Neural cell (in vitro differentiated cells): ENCODE results near the gene SLFN11. TPM values are rescaled to one million over a fixed set of nuclear protein-coding genes. Genes with fewer than 3 reads are reported as not detected.

Source experiments
- H2AFZ ChIP-seq: fragments of 200-600, 300-800 bp; sonication (generic), shearing (Covaris generic); 2 replicates; pipeline ENCODE4 v1.6.0; 2014; ENCODE audit warnings: low read depth, mild to moderate bottlenecking, antibody characterized with exemption, low read length, moderate library complexity
- H3F3A ChIP-seq: fragments of 200-600 bp; shearing (Covaris generic); 2 replicates; pipeline ENCODE4 v1.6.1; 2016; ENCODE audit warnings: mild to moderate bottlenecking, moderate library complexity, mixed read lengths, antibody characterized with exemption, low read length; ENCODE audit not compliant: insufficient read depth, poor library complexity, severe bottlenecking
- H3K27ac ChIP-seq: fragments of 200-600, 300-800 bp; sonication (generic), shearing (Covaris generic); 2 replicates; pipeline ENCODE4 v1.5.1; 2014; ENCODE audit warnings: mild to moderate bottlenecking, low read length, moderate library complexity
- H3K27me3 ChIP-seq: fragments of 300-800, 200-600 bp; sonication (generic), shearing (Covaris generic); 2 replicates; pipeline ENCODE4 v1.6.0; 2014; ENCODE audit warnings: mild to moderate bottlenecking, low read depth, low read length, moderate library complexity; ENCODE audit not compliant: insufficient read depth
- H3K36me3 ChIP-seq: fragments of 300-800, 200-600 bp; sonication (generic), shearing (Covaris generic); 2 replicates; pipeline ENCODE4 v1.5.1; 2014; ENCODE audit warnings: mild to moderate bottlenecking, antibody characterized with exemption, low read length, moderate library complexity; ENCODE audit not compliant: insufficient read depth
- H3K4me2 ChIP-seq: fragments of 300-800, 200-600 bp; sonication (generic), shearing (Covaris generic); 2 replicates; pipeline ENCODE4 v1.6.0; 2014; ENCODE audit warnings: mild to moderate bottlenecking, low read length
- H3K4me3 ChIP-seq: fragments of 300-800, 200-600 bp; sonication (generic), shearing (Covaris generic); 2 replicates; pipeline ENCODE4 v1.5.1; 2014; ENCODE audit warnings: mild to moderate bottlenecking, low read length, moderate library complexity
- H3K79me2 ChIP-seq: fragments of 200-600 bp; shearing (Covaris generic); replicated peaks from 2 replicates; pipeline ENCODE4 v1.6.0; 2014; ENCODE audit warnings: mild to moderate bottlenecking, low read length, moderate library complexity; ENCODE audit not compliant: insufficient read depth
- H3K9ac ChIP-seq: fragments of 300-800, 200-600 bp; sonication (generic), shearing (Covaris generic); 2 replicates; pipeline ENCODE4 v1.6.1; 2016; ENCODE audit warnings: mild to moderate bottlenecking, low read length, mixed read lengths
- H3K9me2 ChIP-seq: fragments of 200-600 bp; shearing (Covaris generic); 2 replicates; pipeline ENCODE4 v1.6.1; 2016; ENCODE audit warnings: mild to moderate bottlenecking, low read length, mixed read lengths; ENCODE audit not compliant: insufficient read depth
- H3K9me3 ChIP-seq: fragments of 200-600, 300-800 bp; sonication (generic), shearing (Covaris generic); 2 replicates; pipeline ENCODE4 v1.6.1; 2016; ENCODE audit warnings: mild to moderate bottlenecking, mixed run types, low read length, moderate library complexity, mixed read lengths
- H4K20me1 ChIP-seq: fragments of 200-600 bp; shearing (Covaris generic); 2 replicates; pipeline ENCODE4 v1.6.1; 2016; ENCODE audit warnings: mild to moderate bottlenecking, mixed run types; ENCODE audit not compliant: insufficient read depth
- EP300 ChIP-seq: fragments of 450-650 bp; conservative IDR thresholded peaks from 2 replicates; pipeline ENCODE4 v1.6.1; 2014; ENCODE audit warnings: antibody characterized with exemption, mild to moderate bottlenecking, moderate library complexity; ENCODE audit not compliant: poor library complexity, severe bottlenecking
- EZH2 ChIP-seq: fragments of 200-600, 300-800 bp; shearing (Covaris generic), sonication (generic); IDR thresholded peaks from 2 replicates; pipeline ENCODE4 v1.6.1; 2014; ENCODE audit warnings: antibody characterized with exemption, low read length, borderline replicate concordance, mild to moderate bottlenecking; ENCODE audit not compliant: insufficient read depth, poor library complexity, severe bottlenecking
- MXI1 ChIP-seq: fragments of 450-650 bp; conservative IDR thresholded peaks from 2 replicates; pipeline ENCODE4 v1.6.1; 2014; ENCODE audit warnings: antibody characterized with exemption, mild to moderate bottlenecking; ENCODE audit not compliant: poor library complexity, severe bottlenecking
- POLR2AphosphoS5 ChIP-seq: IDR thresholded peaks from 2 replicates; pipeline ENCODE4 v1.6.1; 2012
- RAD21 ChIP-seq: fragments of 450-650 bp; conservative IDR thresholded peaks from 2 replicates; pipeline ENCODE4 v1.6.1; 2014; ENCODE audit warnings: antibody characterized with exemption, mild to moderate bottlenecking, moderate library complexity
- SMC3 ChIP-seq: fragments of 450-650 bp; conservative IDR thresholded peaks from 2 replicates; pipeline ENCODE4 v1.6.1; 2014; ENCODE audit warnings: antibody characterized with exemption, mild to moderate bottlenecking, moderate library complexity; ENCODE audit not compliant: poor library complexity
- TAF1 ChIP-seq: IDR thresholded peaks from 2 replicates; pipeline ENCODE4 v1.6.1; 2012; ENCODE audit warnings: low read depth
- polyA plus RNA-seq: library from polyadenylated mRNA; depleted of rRNA; stranded (reverse); fragments of >200 nt; gene quantifications from 2 replicates; pipeline ENCODE4 v1.2.3, GENCODE V29; 2014
- TF ChIP-seq, protein P1 (sequence below): fragments of 450-650 bp; IDR thresholded peaks from 2 replicates; pipeline ENCODE4 v1.5.1; 2014; ENCODE audit warnings: antibody characterized with exemption, mild to moderate bottlenecking, moderate library complexity; ENCODE audit not compliant: poor library complexity, severe bottlenecking
- TF ChIP-seq, protein P2 (sequence below): IDR thresholded peaks from 2 replicates; pipeline ENCODE4 v1.6.1; 2012; ENCODE audit warnings: borderline replicate concordance

Gene SLFN11
- polyA plus RNA-seq, 1 donor from 2014 or later = not detected

DNA sequence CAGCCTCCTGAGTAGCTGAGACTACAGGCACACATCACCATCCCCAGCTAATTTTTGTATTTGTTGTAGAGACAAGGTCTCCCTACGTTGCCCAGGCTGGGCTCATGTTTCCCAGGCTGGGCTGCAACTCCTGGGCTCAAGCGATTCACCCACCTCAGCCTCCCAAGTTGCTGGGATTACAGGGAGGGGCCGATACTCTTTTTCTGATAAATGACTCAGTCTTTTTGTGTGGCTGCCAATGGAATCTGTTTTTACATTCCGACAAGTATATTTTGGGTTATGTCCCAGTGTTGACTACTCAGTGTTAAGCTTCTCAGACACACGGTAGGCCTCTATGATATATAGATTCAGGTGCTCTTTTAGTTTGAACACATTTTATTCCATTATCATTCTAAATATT lies 58.1 kb downstream of the SLFN11 start:
- Histone ChIP-seq H3F3A (no peaks in the 10 kb centered on the region), H3K4me2 (no peak overlapping the region), H3K9ac (no peak overlapping the region), H3K27ac (no peak overlapping the region), H3K9me3 (no peaks in the 10 kb centered on the region), H3K4me3 (no peak overlapping the region), H2AFZ (no peak overlapping the region), H3K9me2 (no peaks in the 10 kb centered on the region), H4K20me1 (no peaks in the 10 kb centered on the region), H3K27me3 (peaks cover 13% of the 10 kb centered on the region), H3K36me3 (no peaks in the 10 kb centered on the region), H3K79me2 (no peaks in the 10 kb centered on the region)
- no peak for TF ChIP-seq EP300
- TF ChIP-seq TAF1 = no peak
- no peak for TF ChIP-seq SMC3
- no peak for TF ChIP-seq MXI1
- TF ChIP-seq, protein P1, sequence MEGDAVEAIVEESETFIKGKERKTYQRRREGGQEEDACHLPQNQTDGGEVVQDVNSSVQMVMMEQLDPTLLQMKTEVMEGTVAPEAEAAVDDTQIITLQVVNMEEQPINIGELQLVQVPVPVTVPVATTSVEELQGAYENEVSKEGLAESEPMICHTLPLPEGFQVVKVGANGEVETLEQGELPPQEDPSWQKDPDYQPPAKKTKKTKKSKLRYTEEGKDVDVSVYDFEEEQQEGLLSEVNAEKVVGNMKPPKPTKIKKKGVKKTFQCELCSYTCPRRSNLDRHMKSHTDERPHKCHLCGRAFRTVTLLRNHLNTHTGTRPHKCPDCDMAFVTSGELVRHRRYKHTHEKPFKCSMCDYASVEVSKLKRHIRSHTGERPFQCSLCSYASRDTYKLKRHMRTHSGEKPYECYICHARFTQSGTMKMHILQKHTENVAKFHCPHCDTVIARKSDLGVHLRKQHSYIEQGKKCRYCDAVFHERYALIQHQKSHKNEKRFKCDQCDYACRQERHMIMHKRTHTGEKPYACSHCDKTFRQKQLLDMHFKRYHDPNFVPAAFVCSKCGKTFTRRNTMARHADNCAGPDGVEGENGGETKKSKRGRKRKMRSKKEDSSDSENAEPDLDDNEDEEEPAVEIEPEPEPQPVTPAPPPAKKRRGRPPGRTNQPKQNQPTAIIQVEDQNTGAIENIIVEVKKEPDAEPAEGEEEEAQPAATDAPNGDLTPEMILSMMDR = no peak
- no peak for TF ChIP-seq RAD21
- TF ChIP-seq, protein P2, sequence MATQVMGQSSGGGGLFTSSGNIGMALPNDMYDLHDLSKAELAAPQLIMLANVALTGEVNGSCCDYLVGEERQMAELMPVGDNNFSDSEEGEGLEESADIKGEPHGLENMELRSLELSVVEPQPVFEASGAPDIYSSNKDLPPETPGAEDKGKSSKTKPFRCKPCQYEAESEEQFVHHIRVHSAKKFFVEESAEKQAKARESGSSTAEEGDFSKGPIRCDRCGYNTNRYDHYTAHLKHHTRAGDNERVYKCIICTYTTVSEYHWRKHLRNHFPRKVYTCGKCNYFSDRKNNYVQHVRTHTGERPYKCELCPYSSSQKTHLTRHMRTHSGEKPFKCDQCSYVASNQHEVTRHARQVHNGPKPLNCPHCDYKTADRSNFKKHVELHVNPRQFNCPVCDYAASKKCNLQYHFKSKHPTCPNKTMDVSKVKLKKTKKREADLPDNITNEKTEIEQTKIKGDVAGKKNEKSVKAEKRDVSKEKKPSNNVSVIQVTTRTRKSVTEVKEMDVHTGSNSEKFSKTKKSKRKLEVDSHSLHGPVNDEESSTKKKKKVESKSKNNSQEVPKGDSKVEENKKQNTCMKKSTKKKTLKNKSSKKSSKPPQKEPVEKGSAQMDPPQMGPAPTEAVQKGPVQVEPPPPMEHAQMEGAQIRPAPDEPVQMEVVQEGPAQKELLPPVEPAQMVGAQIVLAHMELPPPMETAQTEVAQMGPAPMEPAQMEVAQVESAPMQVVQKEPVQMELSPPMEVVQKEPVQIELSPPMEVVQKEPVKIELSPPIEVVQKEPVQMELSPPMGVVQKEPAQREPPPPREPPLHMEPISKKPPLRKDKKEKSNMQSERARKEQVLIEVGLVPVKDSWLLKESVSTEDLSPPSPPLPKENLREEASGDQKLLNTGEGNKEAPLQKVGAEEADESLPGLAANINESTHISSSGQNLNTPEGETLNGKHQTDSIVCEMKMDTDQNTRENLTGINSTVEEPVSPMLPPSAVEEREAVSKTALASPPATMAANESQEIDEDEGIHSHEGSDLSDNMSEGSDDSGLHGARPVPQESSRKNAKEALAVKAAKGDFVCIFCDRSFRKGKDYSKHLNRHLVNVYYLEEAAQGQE = no peak
- no peak for TF ChIP-seq EZH2
- no peak for TF ChIP-seq POLR2AphosphoS5

DNA sequence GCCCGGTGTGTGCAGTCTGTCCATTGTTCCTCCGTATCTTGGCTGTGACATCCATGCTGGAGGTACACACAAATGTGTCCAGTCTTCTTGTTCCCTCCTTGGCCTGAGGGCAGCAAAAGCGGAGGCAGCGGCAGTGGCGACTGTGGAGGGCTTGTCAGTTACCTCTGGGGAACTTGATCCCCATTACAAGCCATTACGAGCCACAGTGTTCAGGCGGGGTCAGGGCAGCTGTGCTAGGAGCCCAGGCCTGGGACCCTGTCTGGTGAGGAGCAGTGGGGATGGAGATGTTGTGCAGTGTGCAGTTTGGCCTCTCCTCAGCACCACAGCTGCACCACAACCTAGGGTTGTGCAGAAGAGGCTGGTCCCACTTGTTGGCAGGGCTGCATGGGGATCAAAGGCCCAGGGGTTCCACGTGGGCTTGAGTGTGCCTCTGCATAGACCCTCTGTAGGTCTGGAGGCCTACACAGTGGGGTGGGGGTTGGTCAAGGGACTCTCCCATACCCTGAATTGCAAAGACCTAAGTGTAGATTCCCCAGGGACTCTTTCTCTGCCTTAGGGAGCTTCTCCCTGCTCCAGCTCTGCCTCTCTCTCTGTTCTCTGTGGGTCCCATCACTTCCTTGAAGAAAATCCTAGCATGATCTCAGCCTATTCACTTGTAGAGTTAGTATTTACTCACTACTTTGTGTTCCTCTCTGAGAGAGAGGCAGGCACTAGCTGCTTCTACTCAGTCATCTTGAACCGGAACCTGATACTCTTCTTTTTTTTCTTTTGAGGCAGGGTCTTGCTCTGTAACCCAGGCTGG lies 58.8 kb downstream of the SLFN11 start:
- H2AFZ ChIP-seq = no peak overlapping the region
- H3K27me3 ChIP-seq = peaks cover 13% of the 10 kb centered on the region
- H3K4me2 ChIP-seq = no peak overlapping the region
- no peaks in the 10 kb centered on the region for H3K9me3 ChIP-seq
- H3K36me3 ChIP-seq = no peaks in the 10 kb centered on the region
- H3K9me2 ChIP-seq = no peaks in the 10 kb centered on the region
- H3F3A ChIP-seq = no peaks in the 10 kb centered on the region
- no peak overlapping the region for H3K4me3 ChIP-seq
- H4K20me1 ChIP-seq = no peaks in the 10 kb centered on the region
- H3K9ac ChIP-seq = no peak overlapping the region
- no peaks in the 10 kb centered on the region for H3K79me2 ChIP-seq
- no peak overlapping the region for H3K27ac ChIP-seq
- TF ChIP-seq, protein P1 = no peak
- TF ChIP-seq MXI1 (no peak), RAD21 (no peak)
